HepG2 (cell line): ENCODE measurements around the gene GLIS2. TPM values are rescaled to one million over a fixed set of nuclear protein-coding genes. Genes with fewer than 3 reads are reported as not detected.

Experiments used
- CHD4 ChIP-seq: fragments of 200-600 bp; sonication (generic); IDR thresholded peaks from 2 replicates; pipeline ENCODE4 v1.7.0; 2017; ENCODE audit warnings: mild to moderate bottlenecking, low read length, borderline replicate concordance
- MIXL1 ChIP-seq: IDR thresholded peaks from 2 replicates; pipeline ENCODE4 v1.6.1; 2016
- NR3C1 ChIP-seq: sonication (generic); formaldehyde crosslinking; IDR thresholded peaks from 2 replicates; pipeline ENCODE4 v1.4.0; 2020; ENCODE audit warnings: missing genetic modification reagents
- PHF21A ChIP-seq: sonication (generic); formaldehyde crosslinking; IDR thresholded peaks from 2 replicates; pipeline ENCODE4 v1.5.0; 2020; ENCODE audit warnings: mild to moderate bottlenecking, missing genetic modification reagents
- POLR2AphosphoS5 ChIP-seq: IDR thresholded peaks from 2 replicates; pipeline ENCODE4 v1.6.1; 2012; ENCODE audit warnings: low read depth, low read length
- PPARG ChIP-seq: conservative IDR thresholded peaks from 2 replicates; pipeline ENCODE4 v1.6.1; 2016; ENCODE audit warnings: missing biosample characterization, missing genetic modification reagents
- PRMT3 ChIP-seq: sonication (generic); formaldehyde crosslinking; IDR thresholded peaks from 2 replicates; pipeline ENCODE4 v1.8.1; 2022; ENCODE audit warnings: low read depth, mild to moderate bottlenecking, moderate library complexity, missing genetic modification reagents, borderline replicate concordance
- RBM22 ChIP-seq: fragments of 200-400 bp; formaldehyde crosslinking; optimal IDR thresholded peaks from 2 replicates; pipeline ENCODE3; 2017; ENCODE audit warnings: mild to moderate bottlenecking, low read length, moderate library complexity
- SALL1 ChIP-seq: sonication (generic); formaldehyde crosslinking; IDR thresholded peaks from 2 replicates; pipeline ENCODE4 v1.8.0; 2022; ENCODE audit warnings: mild to moderate bottlenecking, missing genetic modification reagents
- ZBTB3 ChIP-seq: sonication (generic); formaldehyde crosslinking; IDR thresholded peaks from 2 replicates; pipeline ENCODE4 v1.4.0; 2020; ENCODE audit warnings: low read depth, mild to moderate bottlenecking, moderate library complexity, missing genetic modification reagents, borderline replicate concordance
- ZFAT ChIP-seq: sonication (generic); formaldehyde crosslinking; conservative IDR thresholded peaks from 2 replicates; pipeline ENCODE4 v1.8.1; 2023; ENCODE audit warnings: missing genetic modification reagents, inconsistent platforms
- ZIK1 ChIP-seq: sonication (generic); formaldehyde crosslinking; IDR thresholded peaks from 2 replicates; pipeline ENCODE4 v1.5.0; 2020; ENCODE audit warnings: mild to moderate bottlenecking, low read depth, missing genetic modification reagents, borderline replicate concordance
- ZMYM2 ChIP-seq: sonication (generic); formaldehyde crosslinking; IDR thresholded peaks from 2 replicates; pipeline ENCODE4 v1.8.0; 2022; ENCODE audit warnings: mild to moderate bottlenecking, missing genetic modification reagents
- ZMYM4 ChIP-seq: sonication (generic); formaldehyde crosslinking; IDR thresholded peaks from 2 replicates; pipeline ENCODE4 v1.8.1; 2023; ENCODE audit warnings: mild to moderate bottlenecking, missing genetic modification reagents
- ZNF598 ChIP-seq: sonication (generic); formaldehyde crosslinking; IDR thresholded peaks from 2 replicates; pipeline ENCODE4 v1.5.1; 2020; ENCODE audit warnings: mild to moderate bottlenecking, missing genetic modification reagents, borderline replicate concordance
- ZNF788 ChIP-seq: sonication (generic); formaldehyde crosslinking; IDR thresholded peaks from 2 replicates; pipeline ENCODE4 v1.5.0; 2020; ENCODE audit warnings: mild to moderate bottlenecking, missing genetic modification reagents, borderline replicate concordance
- ZNF792 ChIP-seq: IDR thresholded peaks from 2 replicates; pipeline ENCODE4 v1.6.1; 2016
- polyA plus RNA-seq, 8 experiments: library from polyadenylated mRNA; depleted of rRNA in 3 of 8; stranded (reverse) in 7 of 8; unstranded in 1 of 8; fragments of >200 nt; fragmentation: Illumina TruSeq in 4 of 8; extraction: Trizol in 4 of 8; gene quantifications; 2 replicates each; pipeline versions ENCODE4 v1.2.1 to v1.2.3, GENCODE V29; 2011 to 2016; ENCODE audit warnings: low read depth in 4 of 8, missing spikeins in 1 of 8, mixed read lengths in 1 of 8; ENCODE audit not compliant: insufficient read depth in 1 of 8
- total RNA-seq, 5 experiments: library from RNA; depleted of rRNA; stranded (reverse); fragments of >200 nt; fragmentation: Illumina TruSeq; extraction: Trizol; gene quantifications; 2 replicates each; pipeline ENCODE4 v1.2.3, GENCODE V29; 2016; ENCODE audit warnings: low read depth in 1 of 5
- TF ChIP-seq, protein P1 (sequence below): sonication (generic); formaldehyde crosslinking; IDR thresholded peaks from 2 replicates; pipeline ENCODE4 v1.5.1; 2020; ENCODE audit warnings: mild to moderate bottlenecking, missing genetic modification reagents, moderate library complexity
- TF ChIP-seq, protein P2 (sequence below): fragments of 450-650 bp; IDR thresholded peaks from 2 replicates; pipeline ENCODE4 v1.6.1; 2017
- TF ChIP-seq, protein P3 (sequence below): fragments of 450-650 bp; IDR thresholded peaks from 2 replicates; pipeline ENCODE4 v1.6.1; 2016
- TF ChIP-seq, protein P4 (sequence below): sonication (generic); formaldehyde crosslinking; IDR thresholded peaks from 2 replicates; pipeline ENCODE4 v1.4.0; 2020; ENCODE audit warnings: low read depth, missing genetic modification reagents

Gene GLIS2
- total and polyA plus RNA-seq, 2 of the 13 experiments (the other 11 are each of a cell fraction or from before 2014, with no cell fraction given): 0.28 to 0.29 TPM

DNA sequence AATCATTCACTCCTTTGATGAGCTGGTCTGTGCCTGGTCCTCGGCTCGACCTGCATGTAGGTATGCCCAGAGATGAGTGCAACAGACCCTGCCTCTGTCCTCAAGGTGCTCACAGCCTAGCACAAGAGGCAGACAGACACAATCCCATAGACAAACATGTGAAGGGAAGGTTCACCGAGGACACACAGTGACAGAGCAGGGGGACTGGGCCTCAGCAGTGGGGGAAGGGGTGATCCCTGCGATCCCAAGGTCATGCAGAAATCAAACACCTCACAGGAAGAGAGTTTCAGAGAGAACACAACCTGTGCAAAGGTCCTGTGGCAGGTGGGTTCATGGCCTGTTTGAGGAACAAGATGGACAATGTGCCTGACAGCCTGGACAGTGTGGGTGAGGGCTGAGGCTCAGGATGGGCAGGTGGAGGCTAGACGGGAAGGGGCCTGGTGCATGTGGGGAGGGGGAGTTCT lies 51.6 kb downstream of the GLIS2 start (continued):
- TF ChIP-seq NR3C1 (CRISPR knock-in tag): no peak
- peak; percentile 96 for TF ChIP-seq ZMYM2 (CRISPR knock-in tag)
- TF ChIP-seq POLR2AphosphoS5: no peak
- TF ChIP-seq PRMT3 (CRISPR knock-in tag): no peak
- TF ChIP-seq RBM22: peak; percentile 31
- TF ChIP-seq SALL1: peak; percentile 83
- TF ChIP-seq ZNF598 (CRISPR knock-in tag): no peak
- TF ChIP-seq PHF21A: peak; percentile 54; the same call in 1 of the 2 replicates
- no peak for TF ChIP-seq ZNF792 (CRISPR knock-in tag)
- TF ChIP-seq, protein P1, sequence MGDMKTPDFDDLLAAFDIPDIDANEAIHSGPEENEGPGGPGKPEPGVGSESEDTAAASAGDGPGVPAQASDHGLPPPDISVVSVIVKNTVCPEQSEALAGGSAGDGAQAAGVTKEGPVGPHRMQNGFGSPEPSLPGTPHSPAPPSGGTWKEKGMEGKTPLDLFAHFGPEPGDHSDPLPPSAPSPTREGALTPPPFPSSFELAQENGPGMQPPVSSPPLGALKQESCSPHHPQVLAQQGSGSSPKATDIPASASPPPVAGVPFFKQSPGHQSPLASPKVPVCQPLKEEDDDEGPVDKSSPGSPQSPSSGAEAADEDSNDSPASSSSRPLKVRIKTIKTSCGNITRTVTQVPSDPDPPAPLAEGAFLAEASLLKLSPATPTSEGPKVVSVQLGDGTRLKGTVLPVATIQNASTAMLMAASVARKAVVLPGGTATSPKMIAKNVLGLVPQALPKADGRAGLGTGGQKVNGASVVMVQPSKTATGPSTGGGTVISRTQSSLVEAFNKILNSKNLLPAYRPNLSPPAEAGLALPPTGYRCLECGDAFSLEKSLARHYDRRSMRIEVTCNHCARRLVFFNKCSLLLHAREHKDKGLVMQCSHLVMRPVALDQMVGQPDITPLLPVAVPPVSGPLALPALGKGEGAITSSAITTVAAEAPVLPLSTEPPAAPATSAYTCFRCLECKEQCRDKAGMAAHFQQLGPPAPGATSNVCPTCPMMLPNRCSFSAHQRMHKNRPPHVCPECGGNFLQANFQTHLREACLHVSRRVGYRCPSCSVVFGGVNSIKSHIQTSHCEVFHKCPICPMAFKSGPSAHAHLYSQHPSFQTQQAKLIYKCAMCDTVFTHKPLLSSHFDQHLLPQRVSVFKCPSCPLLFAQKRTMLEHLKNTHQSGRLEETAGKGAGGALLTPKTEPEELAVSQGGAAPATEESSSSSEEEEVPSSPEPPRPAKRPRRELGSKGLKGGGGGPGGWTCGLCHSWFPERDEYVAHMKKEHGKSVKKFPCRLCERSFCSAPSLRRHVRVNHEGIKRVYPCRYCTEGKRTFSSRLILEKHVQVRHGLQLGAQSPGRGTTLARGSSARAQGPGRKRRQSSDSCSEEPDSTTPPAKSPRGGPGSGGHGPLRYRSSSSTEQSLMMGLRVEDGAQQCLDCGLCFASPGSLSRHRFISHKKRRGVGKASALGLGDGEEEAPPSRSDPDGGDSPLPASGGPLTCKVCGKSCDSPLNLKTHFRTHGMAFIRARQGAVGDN (CRISPR knock-in tag): peak; percentile 75
- no peak for TF ChIP-seq ZIK1 (CRISPR knock-in tag)
- TF ChIP-seq ZFAT (CRISPR knock-in tag): no peak
- peak; percentile 68; the same call in 1 of the 2 replicates for TF ChIP-seq ZNF788 (CRISPR knock-in tag)
- TF ChIP-seq, protein P2, sequence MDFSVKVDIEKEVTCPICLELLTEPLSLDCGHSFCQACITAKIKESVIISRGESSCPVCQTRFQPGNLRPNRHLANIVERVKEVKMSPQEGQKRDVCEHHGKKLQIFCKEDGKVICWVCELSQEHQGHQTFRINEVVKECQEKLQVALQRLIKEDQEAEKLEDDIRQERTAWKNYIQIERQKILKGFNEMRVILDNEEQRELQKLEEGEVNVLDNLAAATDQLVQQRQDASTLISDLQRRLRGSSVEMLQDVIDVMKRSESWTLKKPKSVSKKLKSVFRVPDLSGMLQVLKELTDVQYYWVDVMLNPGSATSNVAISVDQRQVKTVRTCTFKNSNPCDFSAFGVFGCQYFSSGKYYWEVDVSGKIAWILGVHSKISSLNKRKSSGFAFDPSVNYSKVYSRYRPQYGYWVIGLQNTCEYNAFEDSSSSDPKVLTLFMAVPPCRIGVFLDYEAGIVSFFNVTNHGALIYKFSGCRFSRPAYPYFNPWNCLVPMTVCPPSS: no peak
- TF ChIP-seq MIXL1 (CRISPR knock-in tag): peak; percentile 54; the same call in 1 of the 2 replicates
- TF ChIP-seq ZBTB3 (CRISPR knock-in tag): peak; percentile 77; the same call in 1 of the 2 replicates
- peak; percentile 66 for TF ChIP-seq ZMYM4
- TF ChIP-seq, protein P3, sequence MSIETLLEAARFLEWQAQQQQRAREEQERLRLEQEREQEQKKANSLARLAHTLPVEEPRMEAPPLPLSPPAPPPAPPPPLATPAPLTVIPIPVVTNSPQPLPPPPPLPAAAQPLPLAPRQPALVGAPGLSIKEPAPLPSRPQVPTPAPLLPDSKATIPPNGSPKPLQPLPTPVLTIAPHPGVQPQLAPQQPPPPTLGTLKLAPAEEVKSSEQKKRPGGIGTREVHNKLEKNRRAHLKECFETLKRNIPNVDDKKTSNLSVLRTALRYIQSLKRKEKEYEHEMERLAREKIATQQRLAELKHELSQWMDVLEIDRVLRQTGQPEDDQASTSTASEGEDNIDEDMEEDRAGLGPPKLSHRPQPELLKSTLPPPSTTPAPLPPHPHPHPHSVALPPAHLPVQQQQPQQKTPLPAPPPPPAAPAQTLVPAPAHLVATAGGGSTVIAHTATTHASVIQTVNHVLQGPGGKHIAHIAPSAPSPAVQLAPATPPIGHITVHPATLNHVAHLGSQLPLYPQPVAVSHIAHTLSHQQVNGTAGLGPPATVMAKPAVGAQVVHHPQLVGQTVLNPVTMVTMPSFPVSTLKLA: no peak
- TF ChIP-seq, protein P4, sequence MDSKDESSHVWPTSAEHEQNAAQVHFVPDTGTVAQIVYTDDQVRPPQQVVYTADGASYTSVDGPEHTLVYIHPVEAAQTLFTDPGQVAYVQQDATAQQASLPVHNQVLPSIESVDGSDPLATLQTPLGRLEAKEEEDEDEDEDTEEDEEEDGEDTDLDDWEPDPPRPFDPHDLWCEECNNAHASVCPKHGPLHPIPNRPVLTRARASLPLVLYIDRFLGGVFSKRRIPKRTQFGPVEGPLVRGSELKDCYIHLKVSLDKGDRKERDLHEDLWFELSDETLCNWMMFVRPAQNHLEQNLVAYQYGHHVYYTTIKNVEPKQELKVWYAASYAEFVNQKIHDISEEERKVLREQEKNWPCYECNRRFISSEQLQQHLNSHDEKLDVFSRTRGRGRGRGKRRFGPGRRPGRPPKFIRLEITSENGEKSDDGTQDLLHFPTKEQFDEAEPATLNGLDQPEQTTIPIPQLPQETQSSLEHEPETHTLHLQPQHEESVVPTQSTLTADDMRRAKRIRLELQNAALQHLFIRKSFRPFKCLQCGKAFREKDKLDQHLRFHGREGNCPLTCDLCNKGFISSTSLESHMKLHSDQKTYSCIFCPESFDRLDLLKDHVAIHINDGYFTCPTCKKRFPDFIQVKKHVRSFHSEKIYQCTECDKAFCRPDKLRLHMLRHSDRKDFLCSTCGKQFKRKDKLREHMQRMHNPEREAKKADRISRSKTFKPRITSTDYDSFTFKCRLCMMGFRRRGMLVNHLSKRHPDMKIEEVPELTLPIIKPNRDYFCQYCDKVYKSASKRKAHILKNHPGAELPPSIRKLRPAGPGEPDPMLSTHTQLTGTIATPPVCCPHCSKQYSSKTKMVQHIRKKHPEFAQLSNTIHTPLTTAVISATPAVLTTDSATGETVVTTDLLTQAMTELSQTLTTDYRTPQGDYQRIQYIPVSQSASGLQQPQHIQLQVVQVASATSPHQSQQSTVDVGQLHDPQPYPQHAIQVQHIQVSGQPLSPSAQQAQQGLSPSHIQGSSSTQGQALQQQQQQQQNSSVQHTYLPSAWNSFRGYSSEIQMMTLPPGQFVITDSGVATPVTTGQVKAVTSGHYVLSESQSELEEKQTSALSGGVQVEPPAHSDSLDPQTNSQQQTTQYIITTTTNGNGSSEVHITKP (CRISPR knock-in tag): no peak
- TF ChIP-seq PPARG (CRISPR knock-in tag): peak; percentile 58; the same call in 1 of the 2 replicates
- peak; percentile 98 for TF ChIP-seq CHD4
